Small intestine (tissue), 7 donors: ENCODE measurements around the gene TNFAIP8L3. TPM values are rescaled to one million over a fixed set of nuclear protein-coding genes. Genes with fewer than 3 reads are reported as not detected.

Experiments
- DNase-seq, 2 donors: peaks; one replicate each; pipeline versions ENCODE4 v3.0.0 to v3.0.0-alpha.2; 2013
- FAIRE-seq: peaks from 2 replicates; lab custom pipeline; 2012; peaks lifted over from hg19 to GRCh38; lab: Jason Lieb, UNC
- H3K27ac ChIP-seq, 3 donors: one replicate each; pipeline ENCODE4 v1.5.1; 2013; ENCODE audit warnings: low read length in 2 of 3, mild to moderate bottlenecking in 2 of 3, control low read depth in 1 of 3, inconsistent platforms in 1 of 3, low read depth in 1 of 3, moderate library complexity in 1 of 3
- H3K27me3 ChIP-seq, 3 donors: one replicate each; pipeline ENCODE4 v1.6.1; 2013; ENCODE audit warnings: low read length in 3 of 3, inconsistent platforms in 1 of 3; ENCODE audit not compliant: control insufficient read depth in 3 of 3, insufficient read depth in 3 of 3
- H3K36me3 ChIP-seq, 3 donors: one replicate each; pipeline ENCODE4 v1.6.1; 2013; ENCODE audit warnings: low read length in 3 of 3, inconsistent platforms in 1 of 3, low read depth in 1 of 3, mild to moderate bottlenecking in 1 of 3, moderate library complexity in 1 of 3; ENCODE audit not compliant: control insufficient read depth in 3 of 3, insufficient read depth in 2 of 3
- H3K4me1 ChIP-seq, 3 donors: one replicate each; pipeline ENCODE4 v1.6.1; 2013; ENCODE audit warnings: low read length in 2 of 3, inconsistent platforms in 1 of 3, low read depth in 1 of 3, mild to moderate bottlenecking in 1 of 3, moderate library complexity in 1 of 3; ENCODE audit not compliant: control insufficient read depth in 3 of 3, insufficient read depth in 2 of 3
- H3K4me3 ChIP-seq, 3 donors: one replicate each; pipeline ENCODE4 v1.5.1; 2013; ENCODE audit warnings: low read length in 3 of 3, control low read depth in 1 of 3, inconsistent platforms in 1 of 3, low read depth in 1 of 3, mild to moderate bottlenecking in 1 of 3, moderate library complexity in 1 of 3
- H3K9me3 ChIP-seq, 2 donors: one replicate each; pipeline ENCODE4 v1.6.1; 2013; ENCODE audit warnings: low read depth in 1 of 2, low read length in 1 of 2; ENCODE audit not compliant: control insufficient read depth in 2 of 2, insufficient read depth in 1 of 2
- WGBS, 3 donors: extraction: QIAGEN DNeasy Blood & Tissue Kit; methylation state at CpG; one replicate each; pipeline ENCODE4 v1.1.7; 2013; 5-methylcytosine and 5-hydroxymethylcytosine counted together
- polyA plus RNA-seq, 4 donors: library from polyadenylated mRNA; stranded (reverse) in 3 of 4; unstranded in 1 of 4; fragments of 200-250 nt in 3 of 4; fragments of 120-200 nt in 1 of 4; gene quantifications; one replicate each; pipeline versions ENCODE4 v1.2.1 to v1.2.3, GENCODE V29; 2013
- donor health status: healthy with polysubstance abuse.
- donor health status: control.
- donor health status: control.
- donor health status: Bipolar disorder and iron deficiency.
- donor health status: healthy.

Gene TNFAIP8L3
- polyA plus RNA-seq, 4 donors: 1.1 to 8.4 (median 3.5) TPM; not detected in 1

DNA sequence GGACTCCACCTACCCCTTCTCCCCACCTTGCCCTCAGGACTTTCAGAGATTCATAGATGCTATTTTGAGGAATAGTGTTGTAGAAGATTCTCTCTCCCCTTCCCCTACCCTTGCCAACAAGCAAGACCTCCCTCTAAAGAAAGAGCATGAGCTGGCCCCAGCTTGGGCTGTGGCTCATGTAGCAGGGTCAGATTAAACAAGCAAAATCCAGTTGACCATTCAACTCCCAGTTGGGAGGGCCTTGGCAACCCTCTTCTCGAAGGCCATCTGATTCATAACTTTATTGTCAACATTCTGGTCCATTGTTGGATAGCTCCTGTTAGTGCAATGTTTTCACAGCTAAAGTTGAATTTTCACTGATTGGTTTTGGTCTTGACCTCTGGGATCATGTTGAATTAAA is 41.1 kb downstream of the TNFAIP8L3 start:
- Histone ChIP-seq H3K9me3 (no peaks in the 10 kb centered on the region), H3K27me3 (no peaks in the 10 kb centered on the region), H3K27ac (no peak overlapping the region), H3K4me3 (no peak overlapping the region), H3K4me1 (peaks cover 0 to 1% (median 0%) of the 10 kb centered on the region in 3 donors), H3K36me3 (peaks cover 0 to 2% (median 0%) of the 10 kb centered on the region in 3 donors)
- WGBS, 3 donors: 78 to 89% (median 83%) methylated on average over 1 of the region's 1 CpG
- FAIRE-seq (no peak), DNase-seq (no peak)

DNA sequence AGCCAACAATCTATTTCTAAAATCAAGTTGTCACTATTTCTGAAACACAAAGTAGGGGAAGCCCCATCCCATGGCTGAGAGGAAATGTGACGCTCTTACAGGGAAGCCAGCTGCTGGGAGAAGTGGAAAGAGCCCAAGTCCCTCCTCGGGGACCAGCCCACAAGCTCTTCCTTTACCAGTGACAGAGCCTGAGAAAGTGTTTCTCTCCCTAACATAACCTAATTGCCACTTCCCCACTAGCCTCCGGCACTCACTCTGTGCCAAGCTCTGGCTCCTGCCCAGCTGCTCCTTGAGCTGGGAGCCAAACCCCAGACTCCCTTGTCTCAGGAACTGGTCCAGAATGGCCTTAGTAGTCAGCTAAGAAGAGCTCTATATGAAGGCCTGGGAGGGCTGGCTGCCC is 42.9 kb downstream of the TNFAIP8L3 start:
- DNase-seq (peak in 1 of 2 donors; percentile 27), FAIRE-seq (no peak)
- H3K4me3 ChIP-seq: no peak overlapping the region
- H3K4me1 ChIP-seq: peaks cover 0 to 15% (median 9%) of the 10 kb centered on the region in 3 donors
- peak overlapping the region in 1 of 3 donors; percentile 40 for H3K27ac ChIP-seq
- H3K9me3 ChIP-seq: no peaks in the 10 kb centered on the region
- H3K36me3 ChIP-seq: no peaks in the 10 kb centered on the region
- H3K27me3 ChIP-seq: no peaks in the 10 kb centered on the region
- 45 to 70% (median 56%) methylated on average over 3 of the region's 3 CpGs for WGBS, 3 donors

GRCh38 chr15:51049081-51049480 is 45.6 kb downstream of the TNFAIP8L3 start:
- H3K27me3 ChIP-seq: no peaks in the 10 kb centered on the region
- 71 to 81% (median 81%) methylated on average over 2 of the region's 2 CpGs for WGBS, 3 donors
- no peak overlapping the region for H3K4me3 ChIP-seq
- no peaks in the 10 kb centered on the region for H3K36me3 ChIP-seq
- H3K9me3 ChIP-seq: no peaks in the 10 kb centered on the region
- no peak overlapping the region for H3K27ac ChIP-seq
- DNase-seq: no peak
- no peak for FAIRE-seq
- peaks cover 0 to 16% (median 11%) of the 10 kb centered on the region in 3 donors for H3K4me1 ChIP-seq

DNA sequence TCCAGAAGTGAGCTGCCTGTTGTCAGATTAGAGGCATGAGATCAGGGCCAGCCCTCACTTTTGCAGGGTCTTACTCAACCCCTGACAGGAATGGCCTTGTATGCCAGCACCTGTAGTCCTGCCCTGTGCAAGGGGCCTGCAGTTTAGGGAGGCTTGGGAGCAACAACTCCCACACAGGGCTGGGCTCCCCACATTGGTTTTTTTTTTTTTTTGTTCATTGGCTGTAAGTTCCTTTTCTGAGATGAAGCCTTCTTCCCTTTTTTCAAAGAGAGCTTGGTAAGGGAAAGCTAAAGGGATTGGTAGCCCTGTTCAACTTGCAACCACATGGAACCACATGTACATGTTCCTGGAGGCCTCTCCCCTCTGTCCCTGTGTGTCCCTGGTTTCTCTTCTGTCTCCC is 46.4 kb downstream of the TNFAIP8L3 start:
- no peak overlapping the region for H3K27ac ChIP-seq
- no peaks in the 10 kb centered on the region for H3K27me3 ChIP-seq
- peaks cover 0 to 16% (median 11%) of the 10 kb centered on the region in 3 donors for H3K4me1 ChIP-seq
- FAIRE-seq (no peak), DNase-seq (no peak)
- no peaks in the 10 kb centered on the region for H3K36me3 ChIP-seq
- H3K4me3 ChIP-seq: no peak overlapping the region
- H3K9me3 ChIP-seq: no peaks in the 10 kb centered on the region

- no peak overlapping the region for H3K4me3 ChIP-seq
- H3K9me3 ChIP-seq: no peaks in the 10 kb centered on the region
- H3K27me3 ChIP-seq: no peaks in the 10 kb centered on the region
- FAIRE-seq (no peak), DNase-seq (peak; percentile 14 to 56)
- peaks cover 0 to 16% (median 11%) of the 10 kb centered on the region in 3 donors for H3K4me1 ChIP-seq
- H3K27ac ChIP-seq: peak overlapping the region in 1 of 3 donors; percentile 19
- 28 to 35% (median 35%) methylated on average over 3 of the region's 3 CpGs for WGBS, 3 donors
- H3K36me3 ChIP-seq: no peaks in the 10 kb centered on the region
These were observed 47.8 kb downstream of the TNFAIP8L3 start for GRCh38 chr15:51046799-51047449.

DNA sequence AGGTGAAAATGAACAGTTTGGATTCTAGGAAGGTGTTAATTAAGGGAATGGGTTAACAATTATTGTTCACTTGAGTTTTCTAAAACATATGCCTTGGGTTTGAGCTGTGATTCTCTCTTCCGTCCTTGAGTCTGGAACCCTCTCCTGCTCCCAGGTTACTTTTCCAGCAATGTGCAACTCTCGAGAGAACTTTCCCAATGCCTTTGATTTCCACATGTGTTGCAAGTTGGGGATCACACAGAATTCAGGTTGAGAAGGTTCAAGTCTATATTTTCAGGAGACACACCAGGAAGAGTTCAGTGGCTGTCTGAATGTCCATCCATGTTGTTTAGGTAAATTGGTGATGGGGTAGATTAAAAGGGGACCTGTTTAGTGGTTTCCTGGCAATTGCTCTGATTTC is 48.7 kb downstream of the TNFAIP8L3 start:
- no peak overlapping the region for H3K27ac ChIP-seq
- 94 to 97% (median 94%) methylated on average over 2 of the region's 2 CpGs for WGBS, 3 donors

DNA sequence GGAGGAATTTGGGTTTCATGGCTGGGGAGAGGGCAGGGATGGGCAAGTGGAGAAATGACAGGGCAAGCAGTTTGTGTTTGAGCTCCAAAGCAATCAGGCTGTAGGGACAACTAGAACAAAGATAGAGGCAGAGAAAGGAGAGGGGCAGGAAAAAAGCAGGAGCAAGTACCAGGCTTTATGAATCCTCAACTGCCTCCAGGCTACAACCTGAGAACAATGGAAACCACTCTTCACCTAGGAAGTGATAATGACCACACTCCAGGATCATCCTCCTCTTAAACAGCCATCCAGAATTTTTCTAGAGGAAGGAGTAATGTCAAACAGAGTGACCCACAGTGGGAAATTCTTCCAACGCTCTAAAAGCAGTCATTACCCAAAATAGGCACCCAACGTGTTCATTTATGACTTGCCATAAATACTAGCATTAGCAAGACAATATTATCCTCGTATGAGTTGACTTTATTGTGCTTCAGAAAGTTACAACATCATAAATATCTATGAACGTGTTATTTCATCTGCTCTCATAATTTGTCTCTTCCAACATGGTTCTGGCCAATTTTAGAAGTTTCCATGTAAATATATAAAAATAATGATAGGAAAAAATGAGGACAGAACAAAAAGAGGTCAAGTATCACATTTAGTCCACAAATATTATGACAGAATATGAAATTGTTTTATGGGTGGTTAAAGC is 50.5 kb downstream of the TNFAIP8L3 start:
- Histone ChIP-seq H3K9me3 (no peaks in the 10 kb centered on the region), H3K36me3 (no peaks in the 10 kb centered on the region), H3K27ac (no peak overlapping the region), H3K27me3 (no peaks in the 10 kb centered on the region), H3K4me3 (no peak overlapping the region), H3K4me1 (peaks cover 0 to 16% (median 11%) of the 10 kb centered on the region in 3 donors)
- 18 to 29% (median 26%) methylated on average over 4 of the region's 4 CpGs for WGBS, 3 donors
- DNase-seq: no peak
- FAIRE-seq: no peak

More for the DNA sequence above, 48.7 kb downstream of the TNFAIP8L3 start:
- Histone ChIP-seq H3K9me3 (no peaks in the 10 kb centered on the region), H3K4me3 (no peak overlapping the region), H3K36me3 (no peaks in the 10 kb centered on the region), H3K27me3 (no peaks in the 10 kb centered on the region), H3K4me1 (peaks cover 0 to 16% (median 11%) of the 10 kb centered on the region in 3 donors)
- FAIRE-seq (no peak), DNase-seq (no peak)

DNA sequence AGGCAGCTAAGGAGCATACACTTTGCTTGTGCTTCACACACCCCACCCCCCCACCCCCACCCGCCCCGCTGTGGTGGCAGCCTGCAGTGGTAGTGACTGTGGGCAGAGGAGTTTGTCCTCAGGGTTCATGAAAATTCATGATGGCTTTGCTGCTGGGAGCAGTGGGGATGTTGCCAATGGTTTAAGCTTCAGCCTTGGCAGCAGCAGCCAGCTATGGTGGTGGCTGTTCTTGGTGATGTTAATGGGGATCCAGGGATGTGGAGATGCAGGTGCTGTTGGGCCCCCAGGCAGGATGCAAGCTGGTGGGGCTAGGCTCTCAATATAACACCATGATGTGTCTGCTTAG is 55.8 kb downstream of the TNFAIP8L3 start:
- FAIRE-seq (no peak), DNase-seq (no peak)
- Histone ChIP-seq H3K27ac (no peak overlapping the region), H3K27me3 (no peaks in the 10 kb centered on the region), H3K4me3 (no peak overlapping the region), H3K4me1 (no peaks in the 10 kb centered on the region), H3K9me3 (no peaks in the 10 kb centered on the region), H3K36me3 (no peaks in the 10 kb centered on the region)
- WGBS, 3 donors: 88 to 100% (median 93%) methylated on average over 2 of the region's 2 CpGs
